Psoas muscle (tissue), 8 donors: ENCODE measurements around the gene STXBP6. TPM values are rescaled to one million over a fixed set of nuclear protein-coding genes. Genes with fewer than 3 reads are reported as not detected.

Source experiments
- ATAC-seq, 4 donors: fragments of 200-7000 bp; cut with Tn5 transposase; one replicate each; pipeline ENCODE4 v1.9.1; 2020; ENCODE audit warnings: moderate library complexity in 3 of 4, mild to moderate bottlenecking in 2 of 4
- DNase-seq, 2 donors: peaks; one replicate each; pipeline ENCODE4 v3.0.0-alpha.2; 2020
- H3K27ac ChIP-seq: fragments of 200-600 bp; one replicate; pipeline ENCODE4 v1.8.0; 2022
- H3K27me3 ChIP-seq, 3 donors: fragments of 200-600 bp in 1 of 3; one replicate each; pipeline versions ENCODE4 v1.6.1 to v1.8.0; 2013 to 2022; ENCODE audit warnings: low read length in 2 of 3, mild to moderate bottlenecking in 2 of 3, moderate library complexity in 1 of 3; ENCODE audit not compliant: insufficient read depth in 3 of 3
- H3K36me3 ChIP-seq, 2 donors: fragments of 200-600 bp in 1 of 2; one replicate each; pipeline versions ENCODE4 v1.6.1 to v1.8.0; 2013 to 2022; ENCODE audit warnings: low read depth in 1 of 2, mild to moderate bottlenecking in 1 of 2, moderate library complexity in 1 of 2; ENCODE audit not compliant: insufficient read depth in 1 of 2
- H3K4me1 ChIP-seq: fragments of 200-600 bp; one replicate; pipeline ENCODE4 v1.8.0; 2022
- H3K4me3 ChIP-seq: fragments of 200-600 bp; one replicate; pipeline ENCODE4 v1.8.0; 2022; ENCODE audit warnings: mild to moderate bottlenecking
- H3K9me3 ChIP-seq: fragments of 200-600 bp; one replicate; pipeline ENCODE4 v1.8.0; 2022
- CTCF ChIP-seq: fragments of 200-600 bp; IDR thresholded peaks from one replicate; pipeline ENCODE4 v1.8.0; 2022; ENCODE audit warnings: antibody characterized with exemption
- WGBS, 3 donors: extraction: QIAGEN DNeasy Blood & Tissue Kit; methylation state at CpG; one replicate each; pipeline versions ENCODE4 v1.1.6 to v1.1.7; 2013; 5-methylcytosine and 5-hydroxymethylcytosine counted together
- intact Hi-C, 2 donors: fragments of 100-400 bp; cut with DNase I; formaldehyde crosslinking; loops; one replicate each; pipeline versions ENCODE4 v1.11.0 to v1.14.2; 2022
- polyA plus RNA-seq, 3 donors: library from polyadenylated mRNA; stranded (reverse); fragments of 200-250 nt; gene quantifications; one replicate each; pipeline ENCODE4 v1.2.3, GENCODE V29; 2013
- total RNA-seq, 4 donors: library from RNA; stranded (reverse); fragmentation: NEBNext Ultra II Directional in 2 of 4; extraction: Animal tissue kit (Norgen Biotek cat#: 25700) in 2 of 4; gene quantifications; one replicate each; pipeline versions ENCODE4 v1.2.1 to v1.2.4, GENCODE V29; 2021 to 2023
- donor health status: healthy with polysubstance abuse.
- donor health status: DM: no; HTN: no; CAD: no; lungs with moderate emphysema.
- donor health status: Bipolar disorder and iron deficiency.
- donor health status: healthy.
- donor health status: DM: yes; HTN: yes; CAD: no.
- donor health status: DM: no; HTN: no; CAD: no.
- donor health status: DM: no; HTN: no; CAD: no.
- donor health status: DM: yes; HTN: yes; CAD: no.

STXBP6 gene
- total and polyA plus RNA-seq, 7 donors: 1.1 to 3.5 (median 2.2) TPM

- H3K4me3 ChIP-seq: no peak overlapping the region
- no peak for TF ChIP-seq CTCF
- H3K36me3 ChIP-seq: no peaks in the 10 kb centered on the region
- WGBS, 3 donors: 43 to 56% (median 52%) methylated on average over 4 of the region's 4 CpGs
- no peak overlapping the region for H3K27ac ChIP-seq
- no peaks in the 10 kb centered on the region for H3K27me3 ChIP-seq
- intact Hi-C loops: no loop called here
- peaks cover 6% of the 10 kb centered on the region for H3K9me3 ChIP-seq
- no peak for ATAC-seq
- no peak for DNase-seq
- H3K4me1 ChIP-seq: no peaks in the 10 kb centered on the region
Observed at GRCh38 chr14:24895243-24895583, 154.7 kb downstream of the STXBP6 start.

- intact Hi-C loops: no loop called here
- Histone ChIP-seq H3K27me3 (no peaks in the 10 kb centered on the region), H3K27ac (no peak overlapping the region), H3K36me3 (no peaks in the 10 kb centered on the region), H3K4me3 (no peak overlapping the region), H3K9me3 (peaks cover 6% of the 10 kb centered on the region), H3K4me1 (no peaks in the 10 kb centered on the region)
- TF ChIP-seq CTCF: no peak
- DNase-seq (no peak), ATAC-seq (no peak)
- 66 to 70% (median 70%) methylated on average over 5 of the region's 5 CpGs for WGBS, 3 donors
Observed at GRCh38 chr14:24894583-24895242, 155.2 kb downstream of the STXBP6 start.

GRCh38 chr14:24892497-24893051, 157.4 kb downstream of the STXBP6 start:
- TF ChIP-seq CTCF: no peak
- Histone ChIP-seq H3K9me3 (peaks cover 6% of the 10 kb centered on the region), H3K27me3 (no peaks in the 10 kb centered on the region), H3K4me1 (no peaks in the 10 kb centered on the region), H3K4me3 (no peak overlapping the region), H3K27ac (no peak overlapping the region), H3K36me3 (no peaks in the 10 kb centered on the region)
- no peak for DNase-seq
- WGBS, 3 donors: 60 to 81% (median 78%) methylated on average over 6 of the region's 6 CpGs
- intact Hi-C loops: no loop called here
- no peak for ATAC-seq

- ATAC-seq: no peak
- no peak for TF ChIP-seq CTCF
- intact Hi-C loops: no loop called here
- H3K27ac ChIP-seq: no peak overlapping the region
- no peaks in the 10 kb centered on the region for H3K27me3 ChIP-seq
- no peak overlapping the region for H3K4me3 ChIP-seq
- H3K36me3 ChIP-seq: no peaks in the 10 kb centered on the region
- no peaks in the 10 kb centered on the region for H3K4me1 ChIP-seq
- WGBS, 3 donors: 67 to 79% (median 73%) methylated on average over 1 of the region's 1 CpG
- H3K9me3 ChIP-seq: peaks cover 6% of the 10 kb centered on the region
- DNase-seq: no peak
Observed at GRCh38 chr14:24891987-24892496, 157.9 kb downstream of the STXBP6 start.

GRCh38 chr14:24890716-24891115, 159.2 kb downstream of the STXBP6 start:
- Histone ChIP-seq H3K36me3 (no peaks in the 10 kb centered on the region), H3K27ac (no peak overlapping the region), H3K4me1 (no peaks in the 10 kb centered on the region), H3K4me3 (no peak overlapping the region), H3K27me3 (no peaks in the 10 kb centered on the region), H3K9me3 (peaks cover 6% of the 10 kb centered on the region)
- ATAC-seq (no peak), DNase-seq (no peak)
- no peak for TF ChIP-seq CTCF
- intact Hi-C loops: no loop called here
